GM10248 (cell line): ENCODE measurements around the gene SLC24A3.

Experiments used
- CTCF ChIA-PET: fragments of 300-600 bp; sonication (Branson Sonifier 250); formaldehyde crosslinking; extraction: SDS; loops from one replicate; lab custom pipeline; 2021; ENCODE audit warnings: antibody characterized with exemption; lab: Yijun Ruan, JAX
- POLR2A ChIA-PET: fragments of 350-650 bp; sonication (Branson Sonifier 250); formaldehyde crosslinking; extraction: SDS; loops from one replicate; lab custom pipeline; 2020; ENCODE audit warnings: antibody characterized with exemption; lab: Yijun Ruan, JAX
- DNase-seq: peaks from one replicate; pipeline ENCODE4 v3.0.0; 2012; ENCODE audit errors: extremely low spot score
- TF ChIP-seq, protein P1 (sequence below): IDR thresholded peaks from 2 replicates; pipeline ENCODE4 v1.5.1; 2012; ENCODE audit warnings: mild to moderate bottlenecking, low read depth; ENCODE audit errors: extremely low read depth, missing control alignments, control extremely low read depth

The SLC24A3 gene

DNA sequence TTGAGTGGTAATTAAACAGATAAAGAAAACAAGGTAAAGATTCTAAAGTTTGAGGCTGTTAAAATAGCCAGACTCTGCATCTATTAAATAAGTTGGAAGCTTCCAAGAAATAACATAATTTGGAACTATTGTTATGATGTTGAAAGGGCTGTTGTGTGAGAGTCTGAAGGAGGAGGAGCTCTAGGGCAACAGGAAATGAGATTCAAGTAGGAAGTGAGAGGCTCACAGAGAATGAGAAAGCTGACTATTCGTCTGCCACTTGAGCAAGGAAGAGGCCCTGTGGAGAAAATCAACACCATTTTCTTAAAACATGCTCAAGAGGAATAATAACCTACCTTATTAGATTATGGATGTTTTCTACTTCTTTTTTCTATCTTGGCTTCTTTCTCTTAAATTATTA, 185.2 kb downstream of the SLC24A3 start:
- DNase-seq: no peak
- ChIA-PET POLR2A (no interaction called here), CTCF (no interaction called here)
- TF ChIP-seq, protein P1, sequence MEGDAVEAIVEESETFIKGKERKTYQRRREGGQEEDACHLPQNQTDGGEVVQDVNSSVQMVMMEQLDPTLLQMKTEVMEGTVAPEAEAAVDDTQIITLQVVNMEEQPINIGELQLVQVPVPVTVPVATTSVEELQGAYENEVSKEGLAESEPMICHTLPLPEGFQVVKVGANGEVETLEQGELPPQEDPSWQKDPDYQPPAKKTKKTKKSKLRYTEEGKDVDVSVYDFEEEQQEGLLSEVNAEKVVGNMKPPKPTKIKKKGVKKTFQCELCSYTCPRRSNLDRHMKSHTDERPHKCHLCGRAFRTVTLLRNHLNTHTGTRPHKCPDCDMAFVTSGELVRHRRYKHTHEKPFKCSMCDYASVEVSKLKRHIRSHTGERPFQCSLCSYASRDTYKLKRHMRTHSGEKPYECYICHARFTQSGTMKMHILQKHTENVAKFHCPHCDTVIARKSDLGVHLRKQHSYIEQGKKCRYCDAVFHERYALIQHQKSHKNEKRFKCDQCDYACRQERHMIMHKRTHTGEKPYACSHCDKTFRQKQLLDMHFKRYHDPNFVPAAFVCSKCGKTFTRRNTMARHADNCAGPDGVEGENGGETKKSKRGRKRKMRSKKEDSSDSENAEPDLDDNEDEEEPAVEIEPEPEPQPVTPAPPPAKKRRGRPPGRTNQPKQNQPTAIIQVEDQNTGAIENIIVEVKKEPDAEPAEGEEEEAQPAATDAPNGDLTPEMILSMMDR: no peak

DNA sequence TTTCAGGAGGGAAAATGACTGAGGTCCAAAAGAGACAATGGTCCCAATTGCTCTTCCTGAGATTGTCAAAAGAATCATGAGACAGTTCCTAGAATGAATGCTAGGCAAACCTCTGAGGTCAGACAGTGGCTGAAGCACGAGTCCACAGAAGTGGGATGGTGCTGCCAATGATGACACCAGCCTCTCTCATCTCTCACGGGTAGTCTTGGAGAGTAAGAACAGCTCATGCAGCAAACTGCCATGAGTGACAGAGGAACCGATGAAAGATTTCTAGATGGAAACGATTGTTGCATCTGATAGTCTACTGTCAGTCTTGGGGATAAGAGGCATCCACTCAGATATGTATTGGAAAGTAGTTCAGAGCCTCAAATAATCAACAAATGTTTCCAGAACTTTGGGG, 188.7 kb downstream of the SLC24A3 start:
- POLR2A ChIA-PET: no interaction called here
- TF ChIP-seq, protein P1: no peak
- CTCF ChIA-PET: interaction anchor here (1.1 kb wide), 1 partner anchor 11 kb away, joined by 3 read pairs; no protein-coding TSS in a partner anchor
- DNase-seq: no peak

GRCh38 chr20:19403549-19403948, 191.1 kb downstream of the SLC24A3 start:
- no peak for DNase-seq
- ChIA-PET POLR2A (no interaction called here), CTCF (interaction anchor here (1.0 kb wide), 1 partner anchor 10 kb away, joined by 3 read pairs; no protein-coding TSS in a partner anchor)
- TF ChIP-seq, protein P1: no peak

GRCh38 chr20:19404826-19405225, 192.4 kb downstream of the SLC24A3 start:
- TF ChIP-seq, protein P1: no peak
- DNase-seq: no peak
- ChIA-PET POLR2A (no interaction called here), CTCF (no interaction called here)

- POLR2A ChIA-PET: no interaction called here
- CTCF ChIA-PET: no interaction called here
- TF ChIP-seq, protein P1: no peak
- no peak for DNase-seq
Measured at GRCh38 chr20:19405958-19406357, 193.5 kb downstream of the SLC24A3 start.

GRCh38 chr20:19406381-19406780, 193.9 kb downstream of the SLC24A3 start:
- TF ChIP-seq, protein P1: no peak
- ChIA-PET POLR2A (no interaction called here), CTCF (no interaction called here)
- DNase-seq: no peak
